GM19397 (cell line): ENCODE measurements around the gene RAPGEF4.
"Not testable (repeated sequence)": the region's sequence is repeated elsewhere in the genome, so short reads cannot be mapped to it uniquely, and the experiment has no call there.

Experiments
- ATAC-seq: cut with Tn5 transposase; IDR thresholded peaks from one replicate; pipeline ENCODE4 v1.9.1; 2021; ENCODE audit warnings: mild to moderate bottlenecking, moderate library complexity; ENCODE audit not compliant: unreplicated experiment

RAPGEF4 gene

GRCh38 chr2:173087214-173087581, 351.6 kb downstream of the RAPGEF4 start:
- ATAC-seq, result no peak

- no peak for ATAC-seq
Measured at GRCh38 chr2:173087793-173088496, 352.3 kb downstream of the RAPGEF4 start.

GRCh38 chr2:173090276-173090877, 354.7 kb downstream of the RAPGEF4 start:
- no peak for ATAC-seq

- ATAC-seq, result no peak
Measured at GRCh38 chr2:173090973-173091660, 355.5 kb downstream of the RAPGEF4 start.

- ATAC-seq, result no peak
Measured at GRCh38 chr2:173091910-173092309, 356.3 kb downstream of the RAPGEF4 start.

- ATAC-seq, result no peak
Measured at GRCh38 chr2:173092844-173093402, 357.3 kb downstream of the RAPGEF4 start.

- not testable (repeated sequence) for ATAC-seq
Measured at GRCh38 chr2:173093617-173094016, 358.0 kb downstream of the RAPGEF4 start.

- no peak for ATAC-seq
Measured at GRCh38 chr2:173094731-173095130, 359.1 kb downstream of the RAPGEF4 start.

- no peak for ATAC-seq
Measured at GRCh38 chr2:173095356-173095755, 359.7 kb downstream of the RAPGEF4 start.

GRCh38 chr2:173099271-173099670, 363.6 kb downstream of the RAPGEF4 start:
- ATAC-seq, result no peak

- ATAC-seq, result no peak
Measured at GRCh38 chr2:173099804-173100203, 364.2 kb downstream of the RAPGEF4 start.

- no peak for ATAC-seq
Measured at GRCh38 chr2:173101687-173102086, 366.0 kb downstream of the RAPGEF4 start.
